ENCODE measurements around the gene POLD4. TPM values are rescaled to one million over a fixed set of nuclear protein-coding genes. Genes with fewer than 3 reads are reported as not detected.

POLD4 gene
- total RNA-seq, 2 donors from 2014 or later: 82.1 to 103 TPM

GRCh38 chr11:67354075-67355022, 1.0 kb upstream of the POLD4 start:
- peak; percentile 16 for ATAC-seq
- WGBS, 2 donors: 3 to 14% methylated on average over 5 to 7 of the region's 8 CpGs
- DNase-seq: peak; percentile 62 to 90 (median 75)
- Histone ChIP-seq H3K9me3 (no peaks in the 10 kb centered on the region), H3K4me1 (peaks cover 75% of the 10 kb centered on the region), H3K27me3 (no peaks in the 10 kb centered on the region), H3K4me3 (peak overlapping the region in 1 of 2 donors; percentile 62), H3K36me3 (replicated peaks in 1 of 2; ENCODE audit: insufficient read depth in 1 of 2, low read depth in 2 of 2) (no peaks in the 10 kb centered on the region), H3K27ac (peak overlapping the region; percentile 98 to 100 (median 98))
- intact Hi-C loops (cut with DNase I): no loop called here
- TF ChIP-seq POLR2A (IDR thresholded peaks at IDR 0.05) (no peak), CTCF (IDR thresholded peaks at IDR 0.05) (no peak)

GRCh38 chr11:67352546-67353316, 615 bp downstream of the POLD4 start:
- peaks cover 91% of the 10 kb centered on the region for H3K4me1 ChIP-seq
- ATAC-seq (peak; percentile 22), DNase-seq (peak in 2 of 4 donors; percentile 56 to 68)
- intact Hi-C loops (cut with DNase I): no loop called here
- H3K27me3 ChIP-seq: no peaks in the 10 kb centered on the region
- TF ChIP-seq POLR2A (IDR thresholded peaks at IDR 0.05): no peak
- no peak for TF ChIP-seq CTCF (IDR thresholded peaks at IDR 0.05)
- no peaks in the 10 kb centered on the region for H3K9me3 ChIP-seq
- WGBS, 2 donors: 2 to 9% methylated on average over 16 to 25 of the region's 25 CpGs
- no peaks in the 10 kb centered on the region for H3K36me3 ChIP-seq (replicated peaks in 1 of 2; ENCODE audit: insufficient read depth in 1 of 2, low read depth in 2 of 2)
- H3K4me3 ChIP-seq: peak overlapping the region; percentile 37 to 62
- H3K27ac ChIP-seq: peak overlapping the region; percentile 98 to 100 (median 98)

- DNase-seq (peak; percentile 75 to 82 (median 77)), ATAC-seq (peak; percentile 31)
- TF ChIP-seq POLR2A (IDR thresholded peaks at IDR 0.05) (peak in 1 of 3 donors; percentile 18), CTCF (IDR thresholded peaks at IDR 0.05) (peak; percentile 88 to 96 (median 91))
- Histone ChIP-seq H3K4me3 (no peak overlapping the region), H3K36me3 (replicated peaks in 1 of 2; ENCODE audit: insufficient read depth in 1 of 2, low read depth in 2 of 2) (no peaks in the 10 kb centered on the region), H3K4me1 (peaks cover 89% of the 10 kb centered on the region), H3K27ac (peak overlapping the region; percentile 9 to 99 (median 83)), H3K9me3 (no peaks in the 10 kb centered on the region), H3K27me3 (no peaks in the 10 kb centered on the region)
- 40 to 52% methylated on average over 7 to 11 of the region's 11 CpGs for WGBS, 2 donors
- intact Hi-C loops (cut with DNase I): no loop called here
These were observed 1.9 kb downstream of the POLD4 start for GRCh38 chr11:67351275-67352005.

- no peaks in the 10 kb centered on the region for H3K9me3 ChIP-seq
- DNase-seq: no peak
These were observed 3.3 kb downstream of the POLD4 start for GRCh38 chr11:67349928-67350465.

More at GRCh38 chr11:67349928-67350465, 3.3 kb downstream of the POLD4 start:
- no peak for ATAC-seq
- TF ChIP-seq CTCF (IDR thresholded peaks at IDR 0.05) (no peak), POLR2A (IDR thresholded peaks at IDR 0.05) (no peak)
- 76 to 80% methylated on average over 4 of the region's 4 CpGs for WGBS, 2 donors
- no peaks in the 10 kb centered on the region for H3K36me3 ChIP-seq (replicated peaks in 1 of 2; ENCODE audit: insufficient read depth in 1 of 2, low read depth in 2 of 2)
- no peaks in the 10 kb centered on the region for H3K27me3 ChIP-seq
- H3K4me1 ChIP-seq: peaks cover 89% of the 10 kb centered on the region
- peak overlapping the region in 2 of 4 donors; percentile 33 to 50 for H3K27ac ChIP-seq
- no peak overlapping the region for H3K4me3 ChIP-seq
- intact Hi-C loops (cut with DNase I): loop anchor here (5.0 kb wide), 1 partner anchor 32 kb away; no protein-coding TSS in a partner anchor
